ENCODE results near the gene SLC22A31. TPM values are rescaled to one million over a fixed set of nuclear protein-coding genes. Genes with fewer than 3 reads are reported as not detected.

Gene SLC22A31
- total and polyA plus RNA-seq, 12 donors: 0.28 to 3.2 (median 2.0) TPM; not detected in 5

DNA sequence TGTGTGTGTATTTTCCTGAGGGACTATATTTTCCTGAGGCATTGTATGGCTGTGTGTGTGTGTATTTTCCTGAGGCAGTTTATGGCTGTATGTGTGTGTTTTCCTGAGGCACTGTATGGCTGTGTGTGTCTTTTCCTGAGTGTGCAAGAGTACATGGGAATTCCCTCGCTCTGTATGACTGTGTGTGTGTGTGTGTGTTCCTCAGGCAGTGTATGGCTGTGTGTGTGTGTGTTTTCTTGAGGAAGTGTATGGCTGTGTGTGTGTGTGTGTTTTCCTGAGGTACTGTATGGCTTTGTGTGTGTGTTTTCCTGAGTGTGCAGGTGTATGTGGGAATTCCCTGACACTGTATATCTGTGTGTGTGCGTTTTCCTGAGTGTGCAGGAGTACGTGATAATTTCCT, 21.3 kb upstream of the SLC22A31 start:
- 81 to 97% (median 84%) methylated on average over 3 of the region's 3 CpGs for WGBS, 4 donors
- no peak overlapping the region for H3K4me3 ChIP-seq
- no peak overlapping the region for H3K27ac ChIP-seq
- H3K36me3 ChIP-seq (replicated peaks in 1 of 2): peaks cover 0 to 44% of the 10 kb centered on the region in 2 donors
- intact Hi-C loops (cut with DNase I): no loop called here
- no peak for DNase-seq
- peaks cover 12 to 20% of the 10 kb centered on the region in 2 donors for H3K4me1 ChIP-seq (replicated peaks in 1 of 2)
- no peaks in the 10 kb centered on the region for H3K9me3 ChIP-seq (replicated peaks in 1 of 3)
- no peaks in the 10 kb centered on the region for H3K27me3 ChIP-seq
- TF ChIP-seq POLR2A (IDR thresholded peaks at IDR 0.05): no peak
- TF ChIP-seq, protein P1, sequence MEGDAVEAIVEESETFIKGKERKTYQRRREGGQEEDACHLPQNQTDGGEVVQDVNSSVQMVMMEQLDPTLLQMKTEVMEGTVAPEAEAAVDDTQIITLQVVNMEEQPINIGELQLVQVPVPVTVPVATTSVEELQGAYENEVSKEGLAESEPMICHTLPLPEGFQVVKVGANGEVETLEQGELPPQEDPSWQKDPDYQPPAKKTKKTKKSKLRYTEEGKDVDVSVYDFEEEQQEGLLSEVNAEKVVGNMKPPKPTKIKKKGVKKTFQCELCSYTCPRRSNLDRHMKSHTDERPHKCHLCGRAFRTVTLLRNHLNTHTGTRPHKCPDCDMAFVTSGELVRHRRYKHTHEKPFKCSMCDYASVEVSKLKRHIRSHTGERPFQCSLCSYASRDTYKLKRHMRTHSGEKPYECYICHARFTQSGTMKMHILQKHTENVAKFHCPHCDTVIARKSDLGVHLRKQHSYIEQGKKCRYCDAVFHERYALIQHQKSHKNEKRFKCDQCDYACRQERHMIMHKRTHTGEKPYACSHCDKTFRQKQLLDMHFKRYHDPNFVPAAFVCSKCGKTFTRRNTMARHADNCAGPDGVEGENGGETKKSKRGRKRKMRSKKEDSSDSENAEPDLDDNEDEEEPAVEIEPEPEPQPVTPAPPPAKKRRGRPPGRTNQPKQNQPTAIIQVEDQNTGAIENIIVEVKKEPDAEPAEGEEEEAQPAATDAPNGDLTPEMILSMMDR (IDR thresholded peaks at IDR 0.05): no peak

- Histone ChIP-seq H3K27ac (no peak overlapping the region), H3K36me3 (replicated peaks in 1 of 2) (peaks cover 0 to 27% of the 10 kb centered on the region in 2 donors), H3K4me1 (replicated peaks in 1 of 2) (peaks cover 18 to 29% of the 10 kb centered on the region in 2 donors), H3K9me3 (replicated peaks in 1 of 3) (no peaks in the 10 kb centered on the region), H3K27me3 (no peaks in the 10 kb centered on the region), H3K4me3 (no peak overlapping the region)
- intact Hi-C loops (cut with DNase I): loop anchor here in 1 of 2 donors (5.0 kb wide), 1 partner anchor 277 kb away; no protein-coding TSS in a partner anchor
- DNase-seq: no peak
- WGBS, 4 donors: 63 to 82% (median 68%) methylated on average over 5 of the region's 5 CpGs
- TF ChIP-seq, protein P1 (IDR thresholded peaks at IDR 0.05): no peak
- TF ChIP-seq POLR2A (IDR thresholded peaks at IDR 0.05): no peak
Measured at GRCh38 chr16:89219365-89219764, 19.0 kb upstream of the SLC22A31 start.

GRCh38 chr16:89217388-89218191, 17.3 kb upstream of the SLC22A31 start, which contains the start of gene ZNF778:
Gene ZNF778, plus strand, starts transcription at chr16:89217703. Its CDS starts 3,425 bp downstream, at chr16:89221128.
- WGBS, 4 donors: 0 to 1% (median 1%) methylated on average over 12 to 91 of the region's 91 CpGs
- Histone ChIP-seq H3K9me3 (replicated peaks in 1 of 3) (no peaks in the 10 kb centered on the region), H3K27ac (peak within 1 kb of the TSS; percentile 77 to 99 (median 95)), H3K36me3 (replicated peaks in 1 of 2) (peaks cover 0 to 17% of the 10 kb centered on the region in 2 donors), H3K4me3 (peak within 1 kb of the TSS; percentile 24 to 92 (median 80)), H3K27me3 (no peaks in the 10 kb centered on the region), H3K4me1 (replicated peaks in 1 of 2) (peaks cover 18 to 29% of the 10 kb centered on the region in 2 donors)
- peak; percentile 81 to 90 (median 84) for DNase-seq
- intact Hi-C loops (cut with DNase I): loop anchor here in 1 of 2 donors (5.0 kb wide), 1 partner anchor 275 kb away; no protein-coding TSS in a partner anchor
- peak; percentile 64 to 90 for TF ChIP-seq POLR2A (IDR thresholded peaks at IDR 0.05)
- TF ChIP-seq, protein P1 (IDR thresholded peaks at IDR 0.05): peak in 2 of 6 experiments; percentile 26 to 28

GRCh38 chr16:89217138-89217387, 16.7 kb upstream of the SLC22A31 start:
- intact Hi-C loops (cut with DNase I): loop anchor here in 1 of 2 donors (5.0 kb wide), 1 partner anchor 275 kb away; no protein-coding TSS in a partner anchor

More at GRCh38 chr16:89217138-89217387, 16.7 kb upstream of the SLC22A31 start:
- TF ChIP-seq, protein P1 (IDR thresholded peaks at IDR 0.05): no peak
- TF ChIP-seq POLR2A (IDR thresholded peaks at IDR 0.05): no peak
- H3K27ac ChIP-seq: peak overlapping the region; percentile 77 to 99 (median 95)
- no peak for DNase-seq
- no peaks in the 10 kb centered on the region for H3K27me3 ChIP-seq
- WGBS, 4 donors: 0 to 1% (median 1%) methylated on average over 11 of the region's 11 CpGs
- peak overlapping the region; percentile 24 to 92 (median 80) for H3K4me3 ChIP-seq
- peaks cover 0 to 12% of the 10 kb centered on the region in 2 donors for H3K36me3 ChIP-seq (replicated peaks in 1 of 2)
- H3K9me3 ChIP-seq (replicated peaks in 1 of 3): no peaks in the 10 kb centered on the region
- H3K4me1 ChIP-seq (replicated peaks in 1 of 2): peaks cover 18 to 29% of the 10 kb centered on the region in 2 donors
